ENCODE data around the gene PLBD1. TPM values are rescaled to one million over a fixed set of nuclear protein-coding genes. Genes with fewer than 3 reads are reported as not detected.

Gene PLBD1
- polyA plus RNA-seq, 2 of the 4 experiments (the other 2 are of a cell fraction): 4.9 to 10.3 TPM

DNA sequence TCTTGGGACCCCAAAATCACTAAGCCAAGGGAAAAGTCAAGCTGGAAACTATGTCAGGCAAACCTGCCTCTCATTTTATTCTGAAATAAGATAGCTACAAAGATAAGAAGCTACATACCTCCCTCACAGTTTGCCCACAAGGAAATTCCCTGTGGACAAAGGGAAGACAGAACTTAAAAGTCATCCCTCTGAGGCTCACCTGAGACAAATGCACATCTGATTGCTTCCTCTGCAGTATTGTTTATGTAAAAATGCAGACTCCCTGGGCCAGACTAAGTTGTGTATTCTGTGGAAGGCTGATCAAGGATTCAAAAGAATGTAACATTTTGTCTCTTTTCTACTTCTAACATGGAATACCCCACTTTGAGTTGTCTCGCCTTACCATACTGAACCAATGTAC, 2.5 kb upstream of the PLBD1 start (continued):
- TF ChIP-seq ESRRA (IDR thresholded peaks at IDR 0.05; ENCODE audit: borderline replicate concordance, low read length) (no peak), NR3C1 (IDR thresholded peaks at IDR 0.05) (no peak), MYC (IDR thresholded peaks at IDR 0.05; ENCODE audit: borderline replicate concordance, low read length) (no peak), EHF (CRISPR knock-in tag; IDR thresholded peaks at IDR 0.05) (no peak), FOXS1 (CRISPR knock-in tag; IDR thresholded peaks at IDR 0.05) (no peak)
- TF ChIP-seq, protein P1, sequence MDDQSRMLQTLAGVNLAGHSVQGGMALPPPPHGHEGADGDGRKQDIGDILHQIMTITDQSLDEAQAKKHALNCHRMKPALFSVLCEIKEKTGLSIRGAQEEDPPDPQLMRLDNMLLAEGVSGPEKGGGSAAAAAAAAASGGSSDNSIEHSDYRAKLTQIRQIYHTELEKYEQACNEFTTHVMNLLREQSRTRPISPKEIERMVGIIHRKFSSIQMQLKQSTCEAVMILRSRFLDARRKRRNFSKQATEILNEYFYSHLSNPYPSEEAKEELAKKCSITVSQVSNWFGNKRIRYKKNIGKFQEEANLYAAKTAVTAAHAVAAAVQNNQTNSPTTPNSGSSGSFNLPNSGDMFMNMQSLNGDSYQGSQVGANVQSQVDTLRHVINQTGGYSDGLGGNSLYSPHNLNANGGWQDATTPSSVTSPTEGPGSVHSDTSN (IDR thresholded peaks at IDR 0.05): no peak

DNA sequence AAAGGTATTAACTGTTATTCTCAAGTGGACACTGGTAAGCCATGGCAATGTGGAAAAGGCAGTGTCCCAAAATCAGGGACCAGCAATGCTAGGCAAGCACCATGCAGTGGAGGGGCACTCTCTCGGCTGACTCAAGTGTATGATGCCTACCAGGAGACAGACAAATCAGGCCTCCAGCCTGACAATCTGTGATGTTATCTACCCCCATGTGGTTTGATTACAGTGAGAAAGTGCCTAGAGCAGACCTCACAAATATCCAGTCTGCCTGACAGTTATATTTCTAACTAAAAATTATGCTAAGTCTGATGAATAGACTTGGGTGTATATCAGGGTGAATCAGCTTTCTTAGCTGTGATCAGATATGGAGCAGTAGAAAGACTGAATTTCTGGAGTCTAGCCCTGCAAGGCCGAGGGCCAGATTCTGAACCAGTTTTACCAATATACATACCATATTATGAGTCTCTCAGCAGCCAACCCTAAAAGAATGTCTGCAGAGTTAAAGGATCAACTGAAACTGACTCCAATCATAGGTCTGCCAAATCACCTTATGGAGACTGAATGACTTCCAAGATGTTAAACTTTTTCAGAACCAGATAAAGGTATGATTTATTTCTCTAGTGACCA, 3.2 kb downstream of the PLBD1 start:
- ATAC-seq: no peak
- WGBS (ENCODE audit: missing lambda C conversion rate): 67% methylated on average over 2 of the region's 2 CpGs
- H3K4me1 ChIP-seq: no peaks in the 10 kb centered on the region
- POLR2A ChIA-PET: no interaction called here
- no peak for FAIRE-seq
- H3K4me2 ChIP-seq: no peak overlapping the region
- CTCF ChIA-PET: interaction anchor here (1.3 kb wide), 1 partner anchor 13 kb away, joined by 4 read pairs; no protein-coding TSS in a partner anchor
- H3K9me3 ChIP-seq: no peaks in the 10 kb centered on the region
- no peak for DNase-seq (ENCODE audit: low read depth in 1 of 2, low spot score in 1 of 2)
- no peak for TF ChIP-seq NFE2L2 (conservative IDR thresholded peaks at IDR 0.05; ENCODE audit: low read length)
- TF ChIP-seq KDM1A (IDR thresholded peaks at IDR 0.05; ENCODE audit: low read depth): no peak
- no peak overlapping the region for H3K27ac ChIP-seq
- no peak overlapping the region for H3K4me3 ChIP-seq

DNA sequence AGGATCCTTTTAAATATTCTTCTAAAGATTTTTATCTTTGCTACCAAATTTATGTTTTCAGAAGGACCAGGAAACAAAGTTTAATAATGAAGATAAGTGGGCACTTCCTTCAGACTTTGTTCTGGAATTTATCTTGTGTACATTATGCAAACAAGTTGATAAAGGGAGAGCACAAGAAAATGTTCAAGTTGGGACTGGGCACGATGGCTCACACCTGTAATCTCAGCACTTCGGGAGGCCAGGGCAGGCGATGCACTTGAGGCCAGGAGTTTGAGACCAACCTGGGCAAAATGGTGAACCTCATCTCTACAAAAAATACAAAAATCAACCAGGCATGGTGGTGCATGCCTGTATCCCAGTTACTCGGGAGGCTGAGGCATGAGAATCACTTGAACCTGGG, 4.6 kb downstream of the PLBD1 start:
- ATAC-seq: no peak
- no peaks in the 10 kb centered on the region for H3K9me3 ChIP-seq
- no peak overlapping the region for H3K27ac ChIP-seq
- H3K4me3 ChIP-seq: no peak overlapping the region
- no peak for DNase-seq (ENCODE audit: low read depth in 1 of 2, low spot score in 1 of 2)
- H3K4me1 ChIP-seq: no peaks in the 10 kb centered on the region
- 67% methylated on average over 4 of the region's 4 CpGs for WGBS (ENCODE audit: missing lambda C conversion rate)
- no peak overlapping the region for H3K4me2 ChIP-seq
- CTCF ChIA-PET: no interaction called here
- TF ChIP-seq HEYL (CRISPR knock-in tag; IDR thresholded peaks at IDR 0.05) (no peak), ZFP36 (IDR thresholded peaks at IDR 0.05; ENCODE audit: borderline replicate concordance, partially characterized antibody) (no peak), ZNF302 (CRISPR knock-in tag; IDR thresholded peaks at IDR 0.05) (no peak), RARB (CRISPR knock-in tag; IDR thresholded peaks at IDR 0.05) (no peak), KDM1A (IDR thresholded peaks at IDR 0.05; ENCODE audit: low read depth) (no peak), EHMT2 (IDR thresholded peaks at IDR 0.05; ENCODE audit: low read depth) (no peak)
- POLR2A ChIA-PET: no interaction called here
- FAIRE-seq: no peak

DNA sequence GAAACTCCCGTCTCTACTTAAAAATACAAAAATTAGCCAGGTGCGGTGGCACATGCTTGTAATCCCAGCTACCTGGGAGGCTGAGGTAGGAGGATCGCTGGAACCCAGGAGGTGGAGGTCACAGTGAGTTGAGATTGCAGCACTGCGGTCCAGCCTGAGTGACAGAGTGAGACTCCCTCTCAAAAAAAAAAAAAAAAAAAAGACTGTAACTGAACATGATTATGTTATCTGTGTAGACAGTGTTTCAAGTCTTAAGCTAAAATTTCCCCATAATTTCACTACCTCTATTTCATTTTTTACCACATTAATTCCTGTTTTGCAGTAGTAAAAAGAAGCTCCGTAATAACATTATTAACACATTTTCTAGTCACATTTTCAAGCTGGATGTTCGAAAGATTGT, 5.4 kb downstream of the PLBD1 start:
- ChIA-PET POLR2A (interaction anchor here (0.6 kb wide), 1 partner anchor 33 kb away, joined by 6 read pairs; no protein-coding TSS in a partner anchor), CTCF (interaction anchor here (0.6 kb wide), 1 partner anchor 102 kb away, joined by 3 read pairs; no protein-coding TSS in a partner anchor)
- ATAC-seq (no peak), DNase-seq (ENCODE audit: low read depth in 1 of 2, low spot score in 1 of 2) (no peak), FAIRE-seq (no peak)
- WGBS (ENCODE audit: missing lambda C conversion rate): 81% methylated on average over 6 of the region's 6 CpGs
- H3K27ac ChIP-seq: no peak overlapping the region
- TF ChIP-seq CEBPB (IDR thresholded peaks at IDR 0.05) (no peak), EP300 (IDR thresholded peaks at IDR 0.05) (no peak), FOXS1 (CRISPR knock-in tag; IDR thresholded peaks at IDR 0.05) (no peak), MAZ (IDR thresholded peaks at IDR 0.05; ENCODE audit: borderline replicate concordance, low read depth, low read length) (no peak), JUN (IDR thresholded peaks at IDR 0.05) (no peak), SREBF2 (IDR thresholded peaks at IDR 0.05) (no peak)
- no peaks in the 10 kb centered on the region; the same call in 2 of the 3 replicates for H3K9me3 ChIP-seq
- H3K4me2 ChIP-seq: no peak overlapping the region
- no peaks in the 10 kb centered on the region for H3K4me1 ChIP-seq
- H3K4me3 ChIP-seq: no peak overlapping the region

DNA sequence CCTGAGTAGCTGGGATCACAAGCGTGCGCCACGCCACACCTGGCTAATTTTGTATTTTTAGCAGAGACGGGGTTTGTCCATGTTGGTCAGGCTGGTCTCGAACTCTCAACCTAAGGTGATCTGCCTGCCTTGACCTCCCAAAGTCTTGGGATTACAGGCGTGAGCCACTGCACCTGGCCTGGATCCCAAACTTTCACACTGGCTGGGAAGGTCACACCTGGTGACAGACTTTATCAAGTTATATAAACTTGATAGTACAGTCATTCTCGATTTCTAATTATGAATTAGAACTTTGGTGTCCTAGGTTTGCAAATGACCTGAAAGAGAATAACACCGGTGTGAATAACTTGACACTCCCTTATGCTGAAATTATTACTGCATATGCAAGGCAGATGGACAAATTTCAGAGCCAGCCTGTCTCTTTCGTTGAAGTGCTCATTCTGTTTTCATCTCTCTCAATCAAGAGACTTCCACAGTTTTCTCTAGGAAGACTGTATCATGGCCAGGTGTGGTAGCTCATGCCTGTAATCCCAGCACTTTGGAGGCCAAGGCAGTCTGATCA, 5.9 kb downstream of the PLBD1 start:
- Histone ChIP-seq H3K4me3 (no peak overlapping the region), H3K27ac (no peak overlapping the region), H3K9me3 (no peaks in the 10 kb centered on the region; the same call in 2 of the 3 replicates), H3K4me1 (no peaks in the 10 kb centered on the region), H3K4me2 (no peak overlapping the region)
- WGBS (ENCODE audit: missing lambda C conversion rate): 81% methylated on average over 9 of the region's 9 CpGs
- ChIA-PET CTCF (no interaction called here), POLR2A (no interaction called here)
- FAIRE-seq: no peak
- DNase-seq (ENCODE audit: low read depth in 1 of 2, low spot score in 1 of 2): no peak
- no peak for ATAC-seq
- no peak for TF ChIP-seq MYC (IDR thresholded peaks at IDR 0.05; ENCODE audit: borderline replicate concordance, low read length)
- TF ChIP-seq MAZ (IDR thresholded peaks at IDR 0.05; ENCODE audit: borderline replicate concordance, low read depth, low read length): no peak
- TF ChIP-seq, protein P2, sequence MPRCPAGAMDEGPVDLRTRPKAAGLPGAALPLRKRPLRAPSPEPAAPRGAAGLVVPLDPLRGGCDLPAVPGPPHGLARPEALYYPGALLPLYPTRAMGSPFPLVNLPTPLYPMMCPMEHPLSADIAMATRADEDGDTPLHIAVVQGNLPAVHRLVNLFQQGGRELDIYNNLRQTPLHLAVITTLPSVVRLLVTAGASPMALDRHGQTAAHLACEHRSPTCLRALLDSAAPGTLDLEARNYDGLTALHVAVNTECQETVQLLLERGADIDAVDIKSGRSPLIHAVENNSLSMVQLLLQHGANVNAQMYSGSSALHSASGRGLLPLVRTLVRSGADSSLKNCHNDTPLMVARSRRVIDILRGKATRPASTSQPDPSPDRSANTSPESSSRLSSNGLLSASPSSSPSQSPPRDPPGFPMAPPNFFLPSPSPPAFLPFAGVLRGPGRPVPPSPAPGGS (IDR thresholded peaks at IDR 0.05): no peak
- no peak for TF ChIP-seq HOXB5 (CRISPR knock-in tag; IDR thresholded peaks at IDR 0.05)
- no peak for TF ChIP-seq RAD21 (conservative IDR thresholded peaks at IDR 0.05 in 1 of 2, IDR thresholded peaks at IDR 0.05 in 1 of 2)
- TF ChIP-seq JUNB (IDR thresholded peaks at IDR 0.05): no peak
- no peak for TF ChIP-seq EP300 (IDR thresholded peaks at IDR 0.05)
- no peak for TF ChIP-seq JUN (IDR thresholded peaks at IDR 0.05)
- no peak for TF ChIP-seq RNF2 (IDR thresholded peaks at IDR 0.05; ENCODE audit: borderline replicate concordance, low read depth)
- no peak for TF ChIP-seq NR3C1 (IDR thresholded peaks at IDR 0.05)
- TF ChIP-seq CBX8 (IDR thresholded peaks at IDR 0.05): no peak
- TF ChIP-seq HOXA7 (CRISPR knock-in tag; IDR thresholded peaks at IDR 0.05): no peak

Data from A549 (cell line).